ENCODE results near the gene BCL2L13. TPM values are rescaled to one million over a fixed set of nuclear protein-coding genes. Genes with fewer than 3 reads are reported as not detected.

BCL2L13 gene
- total RNA-seq, 4 donors from 2014 or later = 56.6 to 71.3 (median 68.9) TPM

GRCh38 chr22:17647452-17647851 is 8.9 kb downstream of the BCL2L13 start:
- no peaks in the 10 kb centered on the region for H3K36me3 ChIP-seq
- no peak for TF ChIP-seq EP300 (IDR thresholded peaks at IDR 0.05)
- 92% methylated on average over 5 of the region's 5 CpGs for WGBS
- H3K4me1 ChIP-seq = peaks cover 2% of the 10 kb centered on the region
- no peak overlapping the region for H3K4me3 ChIP-seq
- no peak overlapping the region for H3K27ac ChIP-seq
- no peaks in the 10 kb centered on the region for H3K27me3 ChIP-seq
- no peaks in the 10 kb centered on the region for H3K9me3 ChIP-seq
- no peak for DNase-seq (ENCODE audit: low spot score in 2 of 2)

- peaks cover 2% of the 10 kb centered on the region for H3K4me1 ChIP-seq
- 87% methylated on average over 5 of the region's 5 CpGs for WGBS
- H3K4me3 ChIP-seq = no peak overlapping the region
- no peak for DNase-seq (ENCODE audit: low spot score in 2 of 2)
- TF ChIP-seq POLR2A (IDR thresholded peaks at IDR 0.05) (no peak), POLR2AphosphoS5 (IDR thresholded peaks at IDR 0.05) (no peak), EP300 (IDR thresholded peaks at IDR 0.05) (no peak)
- TF ChIP-seq, protein P1, sequence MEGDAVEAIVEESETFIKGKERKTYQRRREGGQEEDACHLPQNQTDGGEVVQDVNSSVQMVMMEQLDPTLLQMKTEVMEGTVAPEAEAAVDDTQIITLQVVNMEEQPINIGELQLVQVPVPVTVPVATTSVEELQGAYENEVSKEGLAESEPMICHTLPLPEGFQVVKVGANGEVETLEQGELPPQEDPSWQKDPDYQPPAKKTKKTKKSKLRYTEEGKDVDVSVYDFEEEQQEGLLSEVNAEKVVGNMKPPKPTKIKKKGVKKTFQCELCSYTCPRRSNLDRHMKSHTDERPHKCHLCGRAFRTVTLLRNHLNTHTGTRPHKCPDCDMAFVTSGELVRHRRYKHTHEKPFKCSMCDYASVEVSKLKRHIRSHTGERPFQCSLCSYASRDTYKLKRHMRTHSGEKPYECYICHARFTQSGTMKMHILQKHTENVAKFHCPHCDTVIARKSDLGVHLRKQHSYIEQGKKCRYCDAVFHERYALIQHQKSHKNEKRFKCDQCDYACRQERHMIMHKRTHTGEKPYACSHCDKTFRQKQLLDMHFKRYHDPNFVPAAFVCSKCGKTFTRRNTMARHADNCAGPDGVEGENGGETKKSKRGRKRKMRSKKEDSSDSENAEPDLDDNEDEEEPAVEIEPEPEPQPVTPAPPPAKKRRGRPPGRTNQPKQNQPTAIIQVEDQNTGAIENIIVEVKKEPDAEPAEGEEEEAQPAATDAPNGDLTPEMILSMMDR (IDR thresholded peaks at IDR 0.05) = no peak
- H3K27ac ChIP-seq = no peak overlapping the region
- H3K36me3 ChIP-seq = no peaks in the 10 kb centered on the region
- no peaks in the 10 kb centered on the region for H3K27me3 ChIP-seq
- no peaks in the 10 kb centered on the region for H3K9me3 ChIP-seq
Measured at GRCh38 chr22:17647991-17648390, 9.4 kb downstream of the BCL2L13 start.

GRCh38 chr22:17648569-17648968 is 10.0 kb downstream of the BCL2L13 start:
- 57% methylated on average over 1 of the region's 1 CpG for WGBS
- no peaks in the 10 kb centered on the region for H3K36me3 ChIP-seq
- no peak for DNase-seq (ENCODE audit: low spot score in 2 of 2)
- H3K4me1 ChIP-seq = peaks cover 2% of the 10 kb centered on the region
- H3K4me3 ChIP-seq = no peak overlapping the region
- no peak for TF ChIP-seq POLR2A (IDR thresholded peaks at IDR 0.05)
- no peak for TF ChIP-seq POLR2AphosphoS5 (IDR thresholded peaks at IDR 0.05)
- TF ChIP-seq, protein P1 (IDR thresholded peaks at IDR 0.05) = no peak
- no peak for TF ChIP-seq EP300 (IDR thresholded peaks at IDR 0.05)
- no peaks in the 10 kb centered on the region for H3K27me3 ChIP-seq
- no peaks in the 10 kb centered on the region for H3K9me3 ChIP-seq
- no peak overlapping the region for H3K27ac ChIP-seq

- no peaks in the 10 kb centered on the region for H3K9me3 ChIP-seq
- H3K27me3 ChIP-seq = no peaks in the 10 kb centered on the region
- DNase-seq (ENCODE audit: low spot score in 2 of 2) = no peak
- H3K27ac ChIP-seq = no peak overlapping the region
- 82% methylated on average over 3 of the region's 3 CpGs for WGBS
- peaks cover 27% of the 10 kb centered on the region for H3K36me3 ChIP-seq
- H3K4me1 ChIP-seq = no peaks in the 10 kb centered on the region
- TF ChIP-seq POLR2A (IDR thresholded peaks at IDR 0.05) (no peak), EP300 (IDR thresholded peaks at IDR 0.05) (no peak), POLR2AphosphoS5 (IDR thresholded peaks at IDR 0.05) (no peak)
- TF ChIP-seq, protein P1 (IDR thresholded peaks at IDR 0.05) = no peak
- H3K4me3 ChIP-seq = no peak overlapping the region
Measured at GRCh38 chr22:17655289-17655688, 16.7 kb downstream of the BCL2L13 start.

GRCh38 chr22:17656870-17657395 is 18.4 kb downstream of the BCL2L13 start:
- H3K36me3 ChIP-seq = peaks cover 29% of the 10 kb centered on the region
- TF ChIP-seq EP300 (IDR thresholded peaks at IDR 0.05) (no peak), POLR2AphosphoS5 (IDR thresholded peaks at IDR 0.05) (no peak)
- TF ChIP-seq, protein P1 (IDR thresholded peaks at IDR 0.05) = no peak
- no peaks in the 10 kb centered on the region for H3K4me1 ChIP-seq
- WGBS = 87% methylated on average over 10 of the region's 10 CpGs
- no peak for DNase-seq (ENCODE audit: low spot score in 2 of 2)
- H3K27me3 ChIP-seq = no peaks in the 10 kb centered on the region
- no peak overlapping the region for H3K27ac ChIP-seq
- H3K9me3 ChIP-seq = no peaks in the 10 kb centered on the region
- no peak overlapping the region for H3K4me3 ChIP-seq
